CD4-positive, alpha-beta T cell treated with Interferon alpha-2 for 1 hour (primary cell): ENCODE results near the gene DIAPH2.
A peak's percentile ranks its signal among the peaks of the same experiment; 100 is the strongest.

Experiments
- DNase-seq, 2 donors: peaks; one replicate each; pipeline ENCODE4 v3.0.0-alpha.2; 2020 to 2022

Gene DIAPH2

GRCh38 chrX:97315939-97316338, 631.3 kb downstream of the DIAPH2 start:
- no peak for DNase-seq

- DNase-seq = no peak
Observed at GRCh38 chrX:97320305-97320704, 635.7 kb downstream of the DIAPH2 start.

DNA sequence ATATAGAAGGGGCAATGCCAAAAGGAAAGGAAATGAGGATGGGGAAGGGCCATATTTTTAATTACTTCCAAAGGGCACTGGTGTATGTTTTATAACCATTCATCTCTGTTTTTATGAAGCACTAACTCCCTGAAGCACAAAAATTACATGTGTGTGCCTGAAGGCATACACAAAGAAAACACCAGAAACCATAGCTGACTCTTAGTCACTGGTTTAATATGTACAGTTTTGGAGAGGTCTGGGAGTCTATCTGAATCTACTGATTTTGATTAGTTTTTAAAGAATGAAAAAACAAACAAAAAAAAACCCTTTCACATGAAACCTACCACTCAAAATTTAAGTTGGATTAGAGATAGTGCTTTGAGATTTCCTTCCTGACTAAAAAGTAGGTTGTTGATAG, 637.8 kb downstream of the DIAPH2 start:
- no peak for DNase-seq

DNA sequence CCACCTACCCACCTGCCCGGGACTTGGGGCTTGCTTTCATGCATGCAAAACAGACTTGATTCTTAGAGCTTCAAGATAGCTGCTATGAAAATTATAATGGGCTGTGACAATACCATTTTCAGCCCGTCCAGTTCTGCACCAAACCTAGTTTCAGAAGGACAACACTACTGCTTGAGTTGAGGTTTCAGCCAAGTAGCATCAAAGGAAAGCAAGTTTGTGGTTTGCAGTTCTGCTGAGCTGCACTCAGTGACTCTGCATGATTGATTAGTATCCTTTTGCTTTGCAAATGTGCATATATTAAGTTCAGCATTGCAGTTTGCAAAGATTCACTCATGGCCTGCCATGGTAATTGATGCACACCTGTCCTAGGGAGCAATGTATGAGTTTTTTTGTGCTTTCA, 641.8 kb downstream of the DIAPH2 start:
- no peak for DNase-seq

DNA sequence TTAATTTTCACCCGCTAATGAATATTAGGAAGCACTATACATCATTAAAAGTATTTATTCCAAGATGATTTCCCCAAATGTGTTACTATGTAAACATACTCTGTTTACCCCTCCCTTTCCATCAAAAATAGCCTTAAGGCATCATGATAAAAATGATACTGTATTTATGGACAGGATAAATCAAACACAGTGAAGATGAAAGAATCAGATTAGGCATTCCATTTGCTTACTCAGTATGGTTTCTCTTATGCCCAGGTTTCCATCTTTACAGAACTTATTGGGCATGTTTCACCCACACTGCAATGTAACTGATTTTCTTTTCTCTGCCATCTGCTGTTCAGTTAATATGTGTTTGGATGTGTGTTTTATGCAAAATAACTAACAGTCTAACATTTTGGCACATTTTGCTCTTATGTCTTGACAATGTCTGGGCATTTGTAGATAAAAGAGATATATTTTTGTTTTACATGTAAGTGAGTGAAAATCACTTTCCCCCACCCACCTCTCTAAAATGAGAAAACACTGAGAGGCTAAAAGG, 644.3 kb downstream of the DIAPH2 start:
- DNase-seq = no peak

- DNase-seq = no peak
Observed at GRCh38 chrX:97330151-97330550, 645.5 kb downstream of the DIAPH2 start.

GRCh38 chrX:97332963-97333362, 648.3 kb downstream of the DIAPH2 start:
- no peak for DNase-seq

DNA sequence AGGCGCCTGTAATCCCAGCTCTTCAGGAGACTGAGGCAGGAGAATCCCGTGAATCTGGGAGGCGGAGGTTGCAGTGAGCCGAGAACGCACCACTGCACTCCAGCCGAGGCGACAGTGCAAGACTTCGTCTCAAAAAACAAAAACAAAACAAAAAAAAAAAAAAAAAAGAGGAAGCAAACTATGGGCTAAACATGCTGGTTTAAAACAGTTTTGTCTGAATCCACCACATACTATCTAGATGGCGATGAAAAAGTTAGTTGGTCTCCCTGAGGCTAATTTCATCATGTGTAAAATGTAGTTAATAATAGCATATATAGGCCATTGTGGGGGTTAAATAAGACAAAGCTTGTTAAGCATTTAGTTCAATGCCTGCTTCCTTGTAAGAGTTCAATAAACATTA, 650.2 kb downstream of the DIAPH2 start:
- DNase-seq = no peak

DNA sequence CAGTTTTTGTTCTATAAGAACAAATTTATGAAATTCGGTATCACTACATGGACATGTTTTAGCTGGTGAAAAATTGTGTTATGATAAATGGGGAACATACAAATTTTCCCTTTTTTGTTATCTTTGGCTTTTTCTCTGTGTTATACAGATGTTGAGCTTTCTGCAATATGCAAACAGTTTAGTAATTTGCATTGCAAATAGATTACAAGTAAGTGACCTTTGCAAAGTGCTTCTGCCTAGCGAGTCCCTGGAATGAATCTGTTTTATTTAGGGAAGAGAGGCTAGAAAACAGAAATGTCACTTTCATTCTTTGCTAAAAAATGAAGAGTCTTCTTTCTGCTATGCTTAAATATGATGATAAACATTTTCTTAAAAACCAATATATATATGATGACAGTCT, 660.1 kb downstream of the DIAPH2 start:
- no peak for DNase-seq

GRCh38 chrX:97358941-97359340, 674.3 kb downstream of the DIAPH2 start:
- no peak for DNase-seq

DNA sequence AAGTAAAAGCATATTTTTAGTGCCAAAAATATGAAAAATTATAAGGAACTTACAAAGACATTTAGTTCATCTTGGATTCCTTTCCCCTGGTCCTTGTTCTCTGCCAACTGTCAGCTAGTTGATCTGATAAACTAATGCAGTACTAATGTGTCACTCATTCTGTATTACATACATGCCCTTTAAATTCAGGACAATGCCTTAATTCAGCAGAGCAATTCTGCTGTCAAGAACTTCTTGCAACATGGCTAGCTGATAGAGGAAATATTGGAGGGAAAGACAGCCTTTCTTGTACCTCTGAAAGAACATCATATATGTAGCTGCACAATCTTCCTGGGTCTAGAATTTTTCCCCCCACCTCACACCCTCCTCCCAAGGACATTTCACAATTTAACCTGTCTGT, 679.2 kb downstream of the DIAPH2 start:
- no peak for DNase-seq

DNA sequence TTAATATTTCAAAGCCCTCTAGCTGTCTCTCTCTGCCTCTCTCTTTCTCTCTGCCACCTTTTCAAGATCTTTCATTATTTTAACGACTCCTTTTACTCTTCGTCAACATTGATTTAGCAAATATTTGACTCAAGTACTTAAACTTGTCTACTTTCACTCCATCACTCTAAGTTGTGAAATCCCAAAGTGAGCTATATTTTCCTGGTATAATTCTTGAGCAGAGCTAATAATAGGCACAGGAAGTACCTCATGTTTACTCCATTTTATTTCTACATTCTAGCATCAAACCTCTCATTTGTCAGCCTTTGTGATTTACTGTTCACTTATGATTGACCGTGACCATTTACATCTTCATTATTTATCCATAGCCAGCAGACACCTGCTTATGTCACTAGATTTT, 681.6 kb downstream of the DIAPH2 start:
- no peak for DNase-seq

DNA sequence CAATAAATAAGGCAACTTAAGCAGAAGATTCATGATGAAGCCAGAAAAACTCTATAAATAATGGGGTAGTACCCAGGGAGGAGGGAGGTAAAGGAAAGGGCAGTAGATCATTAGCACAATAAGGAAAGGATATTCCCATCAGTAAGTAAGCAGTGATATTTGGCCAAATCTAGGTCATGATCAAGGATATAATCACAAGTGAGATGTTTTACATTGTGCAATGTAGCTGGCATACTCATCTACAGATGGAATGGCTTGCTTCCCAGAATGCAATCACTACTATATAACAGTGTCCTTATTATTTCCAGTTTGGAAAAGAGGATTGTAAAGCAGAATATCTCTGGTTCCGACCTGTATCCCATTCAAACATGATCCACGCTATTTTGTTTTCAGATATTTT, 682.5 kb downstream of the DIAPH2 start:
- no peak for DNase-seq

GRCh38 chrX:97369947-97370346, 685.3 kb downstream of the DIAPH2 start:
- no peak for DNase-seq

- no peak for DNase-seq
Observed at GRCh38 chrX:97372001-97372766, 687.5 kb downstream of the DIAPH2 start.

- no peak for DNase-seq
Observed at GRCh38 chrX:97374266-97374665, 689.6 kb downstream of the DIAPH2 start.

- no peak for DNase-seq
Observed at GRCh38 chrX:97380200-97380599, 695.6 kb downstream of the DIAPH2 start.

GRCh38 chrX:97384685-97385084, 700.0 kb downstream of the DIAPH2 start:
- DNase-seq = no peak

- no peak for DNase-seq
Observed at GRCh38 chrX:97387004-97387403, 702.4 kb downstream of the DIAPH2 start.

- DNase-seq = no peak
Observed at GRCh38 chrX:97389761-97390192, 705.1 kb downstream of the DIAPH2 start.

- DNase-seq = no peak
Observed at GRCh38 chrX:97397371-97397770, 712.7 kb downstream of the DIAPH2 start.

GRCh38 chrX:97398030-97398551, 713.4 kb downstream of the DIAPH2 start:
- no peak for DNase-seq

- DNase-seq = peak in 1 of 2 donors; percentile 4
Observed at GRCh38 chrX:97399400-97399799, 714.8 kb downstream of the DIAPH2 start.

DNA sequence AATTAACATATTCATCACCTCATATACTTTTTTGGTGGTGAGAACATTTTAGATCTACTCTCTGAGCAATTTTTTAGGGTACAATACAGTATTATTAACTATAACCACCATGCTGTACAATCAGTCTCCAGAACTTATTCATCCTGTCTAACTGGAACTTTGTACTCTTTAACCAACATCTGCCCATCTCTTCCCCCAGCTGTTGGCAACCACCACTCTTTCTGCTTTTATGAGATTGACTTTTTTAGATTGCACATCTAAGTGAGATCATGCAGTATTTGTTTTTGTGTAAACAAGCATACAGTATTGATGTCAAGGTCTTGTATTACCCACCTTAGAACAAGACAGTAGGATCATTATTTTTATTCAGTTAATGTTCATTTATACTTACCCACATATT, 715.9 kb downstream of the DIAPH2 start:
- DNase-seq = no peak

- DNase-seq = no peak
Observed at GRCh38 chrX:97401154-97401553, 716.5 kb downstream of the DIAPH2 start.
